ENCODE measurements around the gene METTL13.

The METTL13 gene

DNA sequence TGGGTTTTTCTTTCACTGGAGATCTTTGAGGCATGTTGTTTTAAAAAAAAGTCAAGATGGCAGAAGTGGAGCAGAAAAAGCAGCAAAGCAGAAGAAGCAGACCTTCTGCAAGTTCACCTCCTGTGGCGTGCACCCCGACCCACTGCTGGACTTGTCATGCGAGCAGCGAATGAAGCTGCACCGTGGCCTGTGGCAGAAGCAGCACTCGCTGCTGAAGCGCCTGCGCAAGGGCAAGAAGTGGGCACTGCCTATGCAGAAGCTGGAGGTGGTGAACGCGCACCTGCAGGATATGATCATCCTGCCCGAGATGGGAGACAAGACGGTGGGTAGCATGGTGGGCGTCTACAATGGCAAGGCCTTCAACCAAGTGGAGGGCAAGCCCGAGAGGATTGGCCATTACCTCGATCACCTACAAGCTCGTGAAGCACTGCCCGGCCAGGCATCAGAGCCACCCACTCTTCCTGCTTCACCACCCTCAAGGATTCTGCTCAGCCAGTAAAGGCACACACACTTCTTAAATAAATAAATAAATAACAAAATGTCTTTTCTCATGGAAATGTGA is 22.1 kb downstream of the METTL13 start:
- DNase-seq, result no peak

DNA sequence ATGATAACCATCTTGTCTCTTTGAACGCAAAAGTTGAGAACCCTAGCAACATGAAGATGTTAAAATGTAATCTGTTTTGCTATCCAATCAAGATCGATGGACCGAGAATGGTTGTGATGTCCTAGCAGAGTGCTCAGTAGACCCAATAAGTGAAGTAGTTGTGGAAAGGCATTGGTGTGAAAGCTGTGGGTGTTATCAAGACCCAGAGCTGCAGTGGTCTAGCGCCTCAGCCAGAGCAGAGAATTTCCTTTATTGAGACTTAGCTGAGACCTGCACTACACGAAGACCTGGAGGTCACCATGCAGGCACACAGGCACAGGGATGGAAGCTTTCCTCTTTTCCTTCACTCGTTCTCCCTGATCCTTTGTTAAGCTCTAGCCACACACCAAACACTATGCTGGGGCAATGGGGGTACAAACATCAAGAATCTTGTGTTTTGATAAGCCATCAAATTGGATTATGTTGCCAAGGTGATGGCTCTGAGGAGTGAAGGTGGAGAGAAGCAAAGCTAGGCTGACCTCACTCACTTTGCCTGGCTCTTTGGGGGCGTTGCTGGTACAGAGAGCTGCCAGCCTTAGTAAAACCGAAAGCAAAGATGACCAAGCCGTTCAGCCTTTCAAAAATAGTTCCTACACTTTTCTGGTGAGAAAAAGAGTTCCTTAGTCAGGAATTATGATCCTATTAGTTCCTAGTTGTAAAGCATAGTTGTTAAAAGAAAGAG is 24.1 kb downstream of the METTL13 start:
- DNase-seq, result no peak

DNA sequence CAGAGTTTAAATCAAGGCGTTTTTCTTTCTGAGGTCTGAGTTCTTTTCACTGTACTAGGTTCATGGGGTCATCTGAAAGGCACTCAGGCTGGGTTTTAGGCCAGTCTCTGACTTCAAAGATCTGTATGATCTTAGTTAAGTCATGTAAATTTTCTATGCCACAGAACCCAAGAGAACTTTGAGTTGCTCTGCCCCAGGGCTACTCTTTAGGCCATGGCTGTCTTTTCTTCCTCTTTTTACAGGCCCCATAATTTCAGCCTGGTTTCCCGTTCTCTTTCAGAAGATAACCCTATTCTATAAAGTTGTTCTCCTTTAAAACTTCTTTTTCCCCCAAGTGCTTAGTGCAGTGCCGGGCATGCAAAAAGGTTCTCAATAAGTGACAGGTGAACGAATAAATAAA is 26.1 kb downstream of the METTL13 start:
- no peak for DNase-seq

DNA sequence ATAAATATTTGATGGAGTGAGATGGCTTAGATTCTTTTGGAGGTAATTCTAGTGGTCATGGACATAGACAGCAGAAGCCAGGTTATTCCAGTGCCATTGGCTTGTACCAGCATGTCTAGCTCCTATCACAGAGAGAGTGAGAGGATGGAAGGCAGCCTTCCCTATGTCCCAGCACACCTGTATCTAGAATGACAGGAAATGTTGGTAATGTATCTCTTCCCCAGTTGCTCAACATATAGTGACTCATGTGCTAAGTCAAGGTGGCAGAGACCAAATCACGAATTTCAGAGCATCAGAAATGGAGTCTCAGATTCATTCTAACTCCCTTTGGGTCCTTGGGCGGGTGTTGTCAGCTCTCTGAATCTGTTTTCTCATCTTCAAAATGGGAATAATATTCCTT is 28.4 kb downstream of the METTL13 start:
- DNase-seq, result no peak

DNA sequence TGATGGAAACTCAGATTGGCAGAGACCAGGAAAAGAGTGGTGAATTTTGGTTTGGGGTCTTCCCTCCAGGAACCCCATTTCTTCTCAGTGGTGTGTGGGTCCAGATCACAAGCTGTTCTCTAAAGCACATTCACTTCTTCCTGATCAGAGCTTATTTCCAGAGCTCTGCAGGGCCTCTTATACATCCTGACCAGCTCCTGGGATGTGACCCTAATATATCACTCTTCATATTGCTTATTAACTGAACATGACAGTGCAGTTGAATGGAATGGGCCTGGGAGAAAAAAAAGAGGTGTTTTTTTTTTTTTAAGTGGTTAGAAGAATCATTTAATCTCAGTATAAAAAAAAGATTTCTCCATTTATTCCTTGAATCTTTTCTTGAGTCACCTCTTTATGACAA is 30.2 kb downstream of the METTL13 start:
- no peak for DNase-seq

DNA sequence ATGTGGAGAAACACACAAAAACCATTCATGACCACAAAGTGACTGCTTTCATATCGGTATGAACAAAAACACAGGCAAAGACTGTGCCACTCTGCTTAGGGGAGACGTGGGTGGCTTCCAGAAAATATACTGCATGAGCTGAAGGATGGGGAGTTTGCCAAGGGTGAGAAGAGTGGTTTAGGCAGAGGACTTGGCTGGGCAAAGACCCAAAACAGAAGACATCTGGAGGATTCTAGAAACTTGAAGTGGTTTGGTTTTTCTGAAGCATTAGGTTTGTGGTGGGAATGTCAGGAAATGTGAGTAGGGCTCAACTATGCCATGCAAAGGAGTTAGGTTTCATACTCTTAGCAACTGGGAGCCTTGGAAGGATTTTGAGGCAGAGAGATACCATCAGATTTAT is 33.2 kb downstream of the METTL13 start:
- DNase-seq, result no peak

DNA sequence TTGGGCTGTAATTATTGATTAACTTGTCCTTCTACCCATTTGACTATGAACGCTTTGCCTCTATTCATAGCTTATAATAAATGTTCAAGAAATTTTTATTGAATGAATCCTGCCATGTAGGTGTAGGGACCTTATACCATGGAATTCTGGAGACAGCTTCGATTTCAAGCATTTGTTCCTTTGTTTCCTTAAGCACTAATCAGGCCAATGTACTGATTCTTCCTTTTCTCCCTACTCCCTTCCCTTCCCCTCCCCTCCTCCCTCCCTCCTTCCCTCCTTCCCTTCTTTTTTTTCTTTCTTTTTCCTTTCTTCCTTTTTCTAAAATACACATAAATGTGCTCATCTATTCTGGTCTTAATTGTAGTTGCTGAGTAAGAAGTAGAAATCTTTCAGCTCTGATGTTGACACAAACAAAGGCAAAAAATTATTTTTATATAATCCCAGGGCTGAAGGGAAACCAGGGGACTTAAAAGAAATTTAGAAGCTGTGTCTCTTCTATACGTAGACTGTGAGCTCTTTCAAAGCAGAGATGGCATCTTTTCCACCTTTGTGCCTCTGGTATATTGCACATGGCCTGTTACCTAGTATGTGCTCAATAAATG is 34.9 kb downstream of the METTL13 start:
- no peak for DNase-seq

DNA sequence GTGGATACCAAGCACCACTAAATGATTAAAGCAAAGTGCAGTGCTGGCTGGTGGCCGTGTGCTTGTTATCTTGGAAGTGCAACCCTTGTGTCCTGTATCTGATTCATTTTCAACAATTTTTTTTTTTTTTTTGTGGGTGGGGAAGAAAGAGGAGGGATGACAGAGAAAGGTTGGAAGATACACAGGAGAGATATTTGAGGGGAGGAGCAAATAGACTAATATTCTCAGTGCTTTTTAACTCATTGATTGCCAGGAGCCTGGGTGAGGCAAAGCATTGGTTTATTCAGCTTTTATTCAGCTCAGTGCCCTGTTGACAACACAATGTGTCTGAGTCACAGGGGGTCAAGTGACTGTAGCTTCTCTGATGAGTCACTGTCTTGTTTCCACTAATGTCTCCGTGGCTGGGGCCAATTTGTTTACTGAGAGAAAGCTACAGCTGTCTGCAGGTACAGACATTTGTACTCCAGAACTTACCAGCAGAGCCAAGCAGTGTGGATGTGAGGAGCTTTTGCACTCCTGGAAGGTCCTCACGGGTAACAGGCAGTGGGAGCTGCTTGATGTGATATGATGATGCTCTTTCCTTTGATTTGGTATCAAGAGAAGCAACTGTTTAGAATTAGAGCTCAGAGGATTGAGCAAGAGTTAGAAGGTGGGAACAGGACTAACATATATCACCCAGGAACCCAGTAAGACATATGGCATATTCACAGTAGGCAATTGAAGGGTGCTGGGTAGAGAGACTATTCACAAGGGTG is 36.2 kb downstream of the METTL13 start:
- no peak for DNase-seq

DNA sequence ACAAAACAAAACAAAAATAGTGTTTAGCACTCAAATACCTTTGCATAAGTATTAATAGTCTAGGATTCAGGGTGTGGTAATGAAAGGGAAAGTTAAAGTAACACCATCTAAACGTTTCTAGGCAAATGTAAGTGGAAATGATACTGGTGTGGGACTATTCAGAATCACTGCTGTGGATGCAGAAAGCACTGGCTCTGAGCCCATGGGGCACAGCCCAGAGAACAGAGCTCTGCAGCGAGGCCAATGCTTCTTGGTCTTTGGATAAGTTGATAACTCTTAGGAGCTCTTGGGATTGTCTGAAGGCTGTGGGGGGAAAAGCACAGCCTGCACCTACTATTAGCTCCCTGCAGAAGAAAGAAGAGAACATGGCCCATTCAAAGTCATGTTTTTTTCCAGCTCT is 38.5 kb downstream of the METTL13 start:
- DNase-seq, result no peak

DNA sequence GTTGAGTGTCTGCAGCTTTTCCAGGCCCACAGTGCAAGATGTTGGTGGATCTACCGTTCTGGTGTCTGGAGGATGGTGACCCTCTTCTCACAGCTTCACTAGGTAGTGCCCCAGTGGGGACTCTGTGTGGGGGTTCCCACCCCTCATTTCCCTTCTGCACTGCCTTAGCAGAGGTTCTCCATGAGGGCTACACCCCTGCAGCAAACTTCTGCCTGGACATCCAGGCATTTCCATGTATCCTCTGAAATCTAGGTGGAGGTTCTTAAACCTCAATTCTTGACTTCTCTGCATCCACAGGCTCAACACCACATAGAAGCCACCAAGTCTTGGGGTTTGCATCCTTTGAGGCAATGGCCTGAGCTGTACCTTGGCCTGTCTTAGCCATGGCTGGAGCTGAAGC is 45.5 kb downstream of the METTL13 start:
- no peak for DNase-seq

DNA sequence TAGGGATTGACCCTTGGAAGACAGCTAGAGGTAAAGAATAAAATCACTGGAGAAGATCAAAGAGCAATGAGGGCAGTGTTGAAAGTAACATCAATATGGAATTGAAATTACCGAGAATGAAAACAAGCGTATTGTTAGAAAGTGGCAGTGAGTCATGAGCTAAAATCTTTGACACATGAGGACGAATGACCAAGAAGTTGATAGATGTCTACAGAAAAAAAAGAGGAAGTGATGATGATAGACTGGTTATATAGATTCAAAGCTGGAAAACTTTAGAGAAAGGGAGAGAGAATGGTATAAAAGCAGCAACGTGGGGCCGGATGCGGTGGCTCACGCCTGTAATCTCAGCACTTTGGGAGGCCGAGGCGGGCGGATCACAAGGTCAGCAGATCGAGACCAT is 47.3 kb downstream of the METTL13 start:
- DNase-seq, result no peak

DNA sequence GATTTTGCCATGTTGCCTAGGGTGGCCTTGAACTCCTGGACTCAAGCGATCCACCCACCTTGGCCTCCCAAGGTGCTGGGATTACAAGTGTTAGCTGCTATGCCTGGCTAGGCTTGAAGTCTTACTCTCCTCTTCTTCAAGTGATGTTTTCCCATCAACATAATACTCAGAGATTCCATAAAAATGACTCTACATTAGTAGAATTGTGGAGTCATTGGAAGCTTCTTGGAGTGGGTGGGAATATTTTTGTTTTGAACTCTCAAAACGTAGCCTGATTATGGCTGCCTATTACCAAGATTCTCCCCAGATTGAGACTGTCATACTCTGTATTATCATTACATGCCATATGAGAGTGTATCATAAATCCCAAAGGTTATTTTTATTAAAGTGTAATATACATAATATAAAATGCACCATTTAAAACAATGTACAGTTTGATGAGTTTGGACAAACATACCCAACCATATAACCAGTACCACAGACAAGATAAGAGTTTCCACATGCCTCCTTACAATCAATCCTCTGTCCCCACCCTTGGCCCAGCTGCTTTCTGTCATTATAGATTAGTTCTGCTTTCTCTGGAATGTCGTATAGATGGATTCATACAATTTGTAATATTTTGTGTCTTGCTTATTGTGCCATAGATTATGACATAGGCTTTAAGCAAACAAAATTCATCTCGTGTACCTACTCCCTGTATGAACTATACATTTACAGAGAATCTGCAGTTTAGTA is 51.8 kb downstream of the METTL13 start:
- DNase-seq, result no peak

DNA sequence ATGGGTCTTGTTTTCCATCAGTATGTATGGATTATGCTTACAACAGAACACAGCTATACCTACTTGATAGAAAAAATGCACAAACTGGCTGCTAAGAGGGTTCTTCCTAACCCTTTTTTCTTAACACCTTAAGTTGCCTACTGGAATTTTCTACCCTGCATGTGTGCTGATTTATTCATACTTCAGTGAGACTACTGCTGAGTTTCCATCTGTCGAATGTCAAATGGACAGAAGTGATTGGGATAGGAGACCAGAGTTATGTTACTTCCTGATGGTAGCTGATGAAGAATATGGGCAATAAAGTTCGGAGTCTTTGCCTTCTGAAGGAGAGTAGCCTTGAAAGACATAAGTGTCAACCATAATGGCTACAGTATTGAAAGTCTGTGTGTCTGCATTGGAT is 53.4 kb downstream of the METTL13 start:
- DNase-seq, result no peak

DNA sequence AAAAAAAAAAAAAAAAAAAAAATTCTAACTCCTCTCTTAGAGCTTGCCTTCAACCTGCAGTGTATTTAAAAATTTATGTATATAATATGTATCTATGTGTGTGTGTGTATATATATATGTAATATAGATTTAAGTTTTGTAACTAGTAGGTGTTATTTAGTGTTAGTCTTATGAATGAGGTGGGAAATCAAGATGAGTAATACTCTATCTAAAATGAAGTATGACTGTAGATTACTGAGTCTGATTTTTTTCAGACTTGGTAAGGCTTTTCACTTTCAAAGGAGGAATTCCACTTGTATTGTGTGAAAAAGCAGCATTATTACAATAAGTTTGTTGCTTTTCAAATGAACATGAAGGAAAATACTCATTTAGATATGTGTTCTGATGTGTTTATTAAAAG is 54.4 kb downstream of the METTL13 start:
- DNase-seq, result no peak

DNA sequence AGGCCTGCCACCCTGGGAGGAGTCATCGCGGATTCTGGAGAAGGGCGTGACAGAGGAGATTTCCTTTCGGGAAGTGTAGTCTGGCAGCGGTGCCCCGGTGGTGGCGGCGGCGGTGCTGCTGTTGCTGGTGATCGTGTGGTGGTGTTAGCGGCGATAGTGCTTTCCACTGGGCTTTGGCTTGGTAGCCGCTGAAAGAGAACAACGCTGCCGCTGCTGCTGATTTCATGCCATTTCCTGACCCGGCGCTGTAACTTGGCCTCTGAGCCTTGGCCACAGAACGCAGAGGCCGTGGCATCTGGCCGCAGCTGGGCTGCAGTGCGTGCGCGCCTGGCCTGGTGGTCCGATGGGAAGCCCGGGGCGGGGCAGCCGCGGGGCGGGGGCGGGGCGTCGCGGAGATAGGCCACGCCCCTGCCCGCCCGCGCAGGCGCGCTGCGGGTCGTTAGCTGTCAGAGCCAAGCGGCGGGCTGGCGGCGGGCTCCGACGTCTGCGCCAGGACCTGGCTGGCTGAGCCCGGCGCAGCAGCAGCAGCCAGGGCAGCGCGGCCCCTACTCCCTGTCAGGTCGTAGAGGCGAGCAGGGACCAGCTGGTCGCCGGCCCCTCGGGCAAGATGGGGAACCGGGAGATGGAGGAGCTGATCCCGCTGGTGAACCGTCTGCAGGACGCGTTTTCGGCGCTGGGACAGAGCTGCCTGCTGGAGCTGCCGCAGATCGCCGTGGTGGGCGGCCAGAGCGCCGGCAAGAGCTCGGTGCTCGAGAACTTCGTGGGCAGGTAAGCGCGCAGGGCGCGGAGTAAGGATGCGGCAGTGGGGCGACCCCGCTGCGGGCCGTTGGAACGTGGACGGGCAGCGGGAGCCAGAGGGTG is 59.8 kb downstream of the METTL13 start, which contains the start of gene DNM3:
DNM3 (plus strand) TSS at position 449 of the 861 bp plus-strand sequence; CDS start at position 608, 159 bp downstream.
- peak; percentile 77 to 83 for DNase-seq

DNA sequence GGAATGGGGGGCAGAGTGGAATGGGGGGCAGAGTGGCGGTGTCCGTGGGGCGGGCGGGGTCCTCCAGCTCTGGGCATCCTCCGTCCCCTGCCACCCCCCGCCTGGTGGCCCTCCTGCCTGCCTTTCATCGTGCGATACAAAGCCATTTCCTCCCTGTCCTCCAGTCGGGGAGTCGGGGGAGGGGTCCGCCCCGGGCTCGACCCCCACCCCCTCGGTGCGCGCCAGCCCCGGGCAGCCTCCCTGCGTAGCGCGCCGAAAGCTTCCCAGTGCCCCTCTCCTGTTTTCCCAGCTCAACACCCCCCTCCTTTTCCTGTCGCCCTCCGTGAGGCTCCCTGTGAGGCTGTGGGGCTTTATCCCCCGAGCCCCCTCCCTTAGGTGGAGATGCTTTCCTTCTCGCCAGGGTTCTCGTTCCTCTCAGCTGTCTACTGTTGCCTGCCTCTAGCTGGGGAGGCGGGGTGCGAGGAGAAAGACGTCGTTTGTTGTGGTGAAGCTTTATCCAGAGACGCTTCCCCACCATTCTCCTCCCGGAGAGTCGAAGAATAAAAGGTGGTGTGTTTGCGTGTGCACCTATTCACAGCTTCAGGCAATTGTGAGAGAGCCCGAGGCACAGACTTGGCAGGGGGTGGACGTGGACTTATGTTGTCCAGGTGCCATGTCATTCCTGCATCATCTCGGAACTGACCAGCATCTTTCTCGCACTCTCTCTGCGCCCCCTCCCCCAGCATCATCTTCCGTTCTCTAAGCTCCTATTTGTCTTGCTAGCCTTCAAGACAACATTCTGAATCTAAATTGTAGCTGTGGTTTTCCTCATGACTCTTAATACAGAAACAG is 60.7 kb downstream of the METTL13 start:
- peak; percentile 33 to 50 for DNase-seq

DNA sequence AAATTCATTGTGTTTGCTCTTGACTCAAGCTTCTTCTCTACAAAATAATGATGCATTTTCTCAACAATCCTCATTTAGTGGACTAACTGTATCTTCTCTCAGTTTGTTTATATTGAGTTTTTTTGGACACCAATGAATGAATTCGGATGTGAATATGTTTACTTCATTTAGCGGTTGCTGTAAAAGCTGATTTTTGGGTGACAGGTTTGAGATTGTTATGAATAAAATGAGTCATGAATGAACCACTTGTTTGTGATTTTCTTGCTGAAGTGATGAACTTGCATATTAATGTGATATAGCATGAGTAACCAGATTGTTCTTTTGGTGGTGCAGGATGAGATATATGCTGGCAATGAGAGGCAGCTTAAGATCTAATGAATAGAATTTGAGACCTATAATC is 62.9 kb downstream of the METTL13 start:
- DNase-seq, result no peak

DNA sequence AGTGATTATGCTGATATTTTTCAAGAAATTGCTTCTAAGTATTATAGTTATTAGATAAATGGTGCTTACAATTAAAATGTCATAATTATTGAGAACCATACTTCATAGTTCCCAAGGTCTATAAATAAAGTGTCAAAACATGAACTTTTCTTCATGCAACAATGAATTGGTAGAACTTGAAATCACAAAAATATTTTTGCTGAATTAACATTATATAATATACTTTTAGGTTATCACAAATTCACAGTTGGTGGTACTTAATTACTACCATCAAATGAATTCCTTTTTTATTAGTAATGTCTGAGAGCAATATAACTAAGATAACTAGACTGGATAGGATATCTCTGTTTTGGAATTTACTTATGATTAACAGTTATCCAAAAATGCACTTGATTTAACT is 64.5 kb downstream of the METTL13 start:
- no peak for DNase-seq
